ENCODE data around the gene USP13. TPM values are rescaled to one million over a fixed set of nuclear protein-coding genes. Genes with fewer than 3 reads are reported as not detected.

The USP13 gene
- total RNA-seq, 4 donors from 2014 or later, result 17.4 to 19.8 (median 18.2) TPM

GRCh38 chr3:179606534-179607085 lies 46.2 kb upstream of the USP13 start:
- H3K27me3 ChIP-seq, result no peaks in the 10 kb centered on the region
- no peak for TF ChIP-seq POLR2A (IDR thresholded peaks at IDR 0.05)
- no peak for TF ChIP-seq CTCF (IDR thresholded peaks at IDR 0.05)
- intact Hi-C loops (cut with DNase I; ENCODE audit: low total_unique reads), result no loop called here
- no peaks in the 10 kb centered on the region for H3K9me3 ChIP-seq
- DNase-seq, result no peak
- peaks cover 0 to 12% of the 10 kb centered on the region in 2 donors for H3K4me1 ChIP-seq
- H3K27ac ChIP-seq, result no peak overlapping the region
- no peak overlapping the region for H3K4me3 ChIP-seq
- no peaks in the 10 kb centered on the region for H3K36me3 ChIP-seq

- H3K36me3 ChIP-seq, result no peaks in the 10 kb centered on the region
- H3K27ac ChIP-seq, result no peak overlapping the region
- DNase-seq, result no peak
- TF ChIP-seq CTCF (IDR thresholded peaks at IDR 0.05), result no peak
- TF ChIP-seq POLR2A (IDR thresholded peaks at IDR 0.05), result no peak
- H3K4me1 ChIP-seq, result peaks cover 0 to 4% of the 10 kb centered on the region in 2 donors
- no peaks in the 10 kb centered on the region for H3K9me3 ChIP-seq
- no peaks in the 10 kb centered on the region for H3K27me3 ChIP-seq
- H3K4me3 ChIP-seq, result no peak overlapping the region
- intact Hi-C loops (cut with DNase I; ENCODE audit: low total_unique reads), result no loop called here
Measured at GRCh38 chr3:179608931-179609720, 43.7 kb upstream of the USP13 start.

GRCh38 chr3:179610066-179610465 lies 42.8 kb upstream of the USP13 start:
- intact Hi-C loops (cut with DNase I; ENCODE audit: low total_unique reads), result no loop called here
- TF ChIP-seq CTCF (IDR thresholded peaks at IDR 0.05) (no peak), POLR2A (IDR thresholded peaks at IDR 0.05) (no peak)
- DNase-seq, result no peak
- Histone ChIP-seq H3K4me3 (no peak overlapping the region), H3K4me1 (peaks cover 0 to 4% of the 10 kb centered on the region in 2 donors), H3K27me3 (no peaks in the 10 kb centered on the region), H3K36me3 (no peaks in the 10 kb centered on the region), H3K27ac (no peak overlapping the region), H3K9me3 (no peaks in the 10 kb centered on the region)

- intact Hi-C loops (cut with DNase I; ENCODE audit: low total_unique reads), result no loop called here
- no peak for DNase-seq
Measured at GRCh38 chr3:179613807-179614206, 39.0 kb upstream of the USP13 start.

More at GRCh38 chr3:179613807-179614206, 39.0 kb upstream of the USP13 start:
- Histone ChIP-seq H3K27me3 (no peaks in the 10 kb centered on the region), H3K9me3 (no peaks in the 10 kb centered on the region), H3K27ac (no peak overlapping the region), H3K4me1 (no peaks in the 10 kb centered on the region), H3K4me3 (no peak overlapping the region), H3K36me3 (no peaks in the 10 kb centered on the region)
- TF ChIP-seq POLR2A (IDR thresholded peaks at IDR 0.05), result no peak
- TF ChIP-seq CTCF (IDR thresholded peaks at IDR 0.05), result no peak
